ENCODE results near the gene KIAA0825.
"Not testable (repeated sequence)": the region's sequence is repeated elsewhere in the genome, so short reads cannot be mapped to it uniquely, and the experiment has no call there.

KIAA0825 gene

DNA sequence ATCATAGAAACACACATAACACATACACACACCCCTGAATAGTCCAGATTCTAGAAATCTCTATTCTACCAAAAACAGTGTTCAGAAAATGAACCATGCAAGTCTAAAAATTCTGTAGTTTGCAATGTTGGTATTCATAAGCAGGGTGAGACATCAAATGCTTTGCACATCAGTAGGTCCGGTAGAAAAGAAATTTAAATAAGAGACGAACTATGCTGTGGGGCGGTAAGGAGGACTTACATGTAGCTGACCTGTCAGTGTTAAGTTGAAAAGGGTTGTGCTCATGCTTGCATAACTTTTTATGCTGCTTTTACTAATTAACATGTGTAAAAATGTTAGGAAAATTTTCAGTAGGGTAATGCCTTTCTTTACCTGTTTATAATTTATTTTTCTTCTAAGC lies 409.1 kb downstream of the KIAA0825 start:
- intact Hi-C loops (cut with DNase I): no loop called here
- no peak for DNase-seq

DNA sequence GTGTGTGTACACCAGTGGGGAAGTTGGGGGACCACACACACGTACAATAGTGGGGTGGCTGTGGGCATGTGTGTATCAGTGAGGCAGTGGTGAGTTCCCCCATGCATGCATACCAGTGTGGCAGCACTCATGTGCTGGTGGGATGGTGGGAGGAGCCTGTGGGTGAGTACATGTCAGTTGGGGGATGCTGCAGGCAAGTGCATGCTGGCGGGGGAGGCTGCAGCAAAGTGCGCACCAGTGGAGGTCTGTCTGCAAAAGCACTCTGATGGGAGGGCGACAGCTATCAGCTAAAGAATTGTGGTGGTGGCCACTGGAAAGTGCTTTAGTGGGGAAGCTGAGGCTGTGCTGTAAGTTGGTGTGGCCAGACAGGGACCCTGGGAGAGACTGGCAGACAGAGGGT lies 418.8 kb downstream of the KIAA0825 start:
- intact Hi-C loops (cut with DNase I): no loop called here
- no peak for DNase-seq

DNA sequence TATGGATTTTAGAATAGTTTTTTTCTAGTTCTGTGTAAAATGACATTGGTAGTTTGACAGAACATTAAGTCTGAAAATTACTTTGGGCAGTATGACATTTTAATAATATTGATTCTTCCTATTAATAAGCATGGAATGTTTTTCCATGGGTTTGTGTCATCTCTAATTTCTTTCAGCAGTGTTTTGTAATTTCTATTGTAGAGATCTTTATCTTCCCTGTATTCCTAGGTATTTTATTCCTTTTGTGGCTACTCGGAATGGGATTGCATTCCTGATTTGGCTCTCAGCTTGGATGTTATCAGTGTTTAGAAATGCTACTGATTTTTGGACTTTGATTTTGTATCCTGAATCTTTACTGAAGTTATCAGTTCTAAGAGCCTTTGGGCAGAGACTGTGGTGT lies 420.4 kb downstream of the KIAA0825 start:
- intact Hi-C loops (cut with DNase I): no loop called here
- DNase-seq: no peak

DNA sequence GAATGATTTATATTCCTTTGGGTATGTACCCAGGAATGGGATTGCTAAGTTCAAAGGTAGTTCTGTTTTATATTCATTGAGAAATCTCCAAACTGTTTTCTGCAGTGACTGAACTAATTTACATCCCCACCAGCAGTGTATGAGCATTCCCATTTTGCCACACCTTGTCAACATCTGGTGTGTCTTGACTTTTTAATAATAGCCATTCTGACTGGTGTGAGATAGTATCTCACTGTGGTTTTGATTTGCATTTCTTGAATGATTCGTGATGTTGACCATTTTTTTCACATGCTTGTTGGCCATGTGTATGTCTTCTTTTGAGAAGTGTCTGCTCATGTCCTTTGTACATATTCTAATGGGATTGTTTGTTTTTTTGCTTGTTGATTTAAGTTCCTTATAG lies 421.5 kb downstream of the KIAA0825 start:
- DNase-seq: no peak
- intact Hi-C loops (cut with DNase I): no loop called here

DNA sequence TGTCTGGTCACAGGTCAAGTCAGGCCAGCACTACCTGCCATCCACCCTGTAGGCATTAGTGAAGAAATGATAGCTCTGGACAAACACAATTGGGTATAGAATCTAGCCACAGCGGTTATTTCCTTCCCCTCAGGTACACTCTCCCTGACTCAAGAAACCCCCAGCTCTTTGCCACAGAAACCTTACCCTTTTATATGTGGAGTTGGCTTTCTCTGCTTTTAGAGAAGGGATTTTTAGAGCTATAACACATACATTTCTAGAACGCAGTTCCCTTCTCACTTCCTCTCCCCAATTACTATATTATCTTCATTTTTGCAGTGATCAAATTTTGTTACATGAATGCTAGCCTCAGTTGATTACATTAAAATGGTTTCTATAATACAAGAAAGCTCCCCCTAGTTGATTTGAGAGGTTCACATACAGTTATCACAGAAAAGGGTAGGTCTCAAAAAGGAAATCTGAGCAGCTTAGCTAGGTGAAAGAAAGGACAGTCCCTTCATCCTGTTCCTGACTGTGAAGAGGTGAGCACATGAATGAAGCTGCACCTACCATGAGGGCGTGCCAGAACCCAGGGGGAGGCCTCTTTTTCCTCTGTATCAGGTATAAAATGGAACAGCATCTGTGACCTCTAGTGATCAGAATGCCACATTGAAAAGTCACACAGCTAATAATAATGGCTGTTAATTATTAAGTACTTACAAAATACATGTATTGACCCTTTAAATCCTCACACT lies 425.6 kb downstream of the KIAA0825 start:
- intact Hi-C loops (cut with DNase I): no loop called here
- DNase-seq: no peak

DNA sequence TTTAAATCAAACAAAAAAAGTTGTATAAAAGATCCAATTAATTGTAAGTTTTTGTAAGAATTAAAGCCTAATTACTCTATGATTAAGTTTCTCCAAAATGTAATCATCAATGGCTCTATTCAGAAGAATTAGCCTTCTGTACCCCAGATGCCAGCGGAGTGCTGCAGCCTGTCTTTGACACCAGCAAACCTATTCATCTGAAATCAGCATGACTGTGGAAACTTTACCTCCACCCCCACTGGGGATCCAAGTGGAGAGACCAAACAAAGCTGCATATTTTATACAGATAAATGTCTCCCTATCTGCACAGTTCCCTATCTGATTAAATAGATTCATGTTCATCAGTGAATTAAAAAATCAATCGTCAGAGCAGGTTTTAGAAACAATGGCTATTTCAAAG lies 426.8 kb downstream of the KIAA0825 start:
- intact Hi-C loops (cut with DNase I): no loop called here
- DNase-seq: no peak

DNA sequence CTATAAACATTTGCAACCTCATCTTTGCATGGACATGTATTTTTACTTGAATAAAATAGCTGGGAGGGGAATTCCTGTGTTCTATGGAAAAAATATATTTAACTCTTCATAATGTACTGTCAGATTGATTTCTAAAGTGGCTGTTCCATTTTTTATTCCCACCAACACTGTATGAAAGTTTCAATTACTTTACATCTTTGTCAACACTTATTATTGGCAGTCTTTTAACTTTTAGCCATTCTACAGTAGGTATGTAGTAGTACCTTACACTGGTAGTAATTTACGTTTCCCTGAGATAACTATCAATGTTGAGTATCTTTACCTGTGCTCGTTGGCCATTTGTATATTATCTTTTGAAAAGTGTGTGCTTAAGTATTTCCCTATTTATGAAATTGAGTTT lies 429.7 kb downstream of the KIAA0825 start:
- intact Hi-C loops (cut with DNase I): no loop called here
- no peak for DNase-seq

DNA sequence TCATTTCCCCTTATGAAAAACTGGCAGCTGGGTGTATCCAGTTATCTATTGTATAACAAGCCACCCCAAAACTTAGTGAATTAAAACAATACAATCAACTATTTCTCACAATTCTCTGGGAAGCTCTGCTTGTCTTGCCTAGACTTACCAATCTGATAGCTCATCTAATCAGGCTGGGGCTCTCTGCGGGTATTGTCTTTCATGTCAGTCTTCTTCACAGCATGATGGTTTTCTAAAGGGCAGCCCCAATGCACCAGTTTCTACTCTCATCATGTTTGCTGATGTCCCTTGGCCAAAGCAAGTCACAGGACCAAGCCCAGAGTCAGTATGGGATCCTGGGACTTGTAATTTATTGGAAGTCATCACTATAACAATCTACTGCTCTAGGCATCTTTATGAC lies 433.5 kb downstream of the KIAA0825 start:
- intact Hi-C loops (cut with DNase I): no loop called here
- DNase-seq: no peak

DNA sequence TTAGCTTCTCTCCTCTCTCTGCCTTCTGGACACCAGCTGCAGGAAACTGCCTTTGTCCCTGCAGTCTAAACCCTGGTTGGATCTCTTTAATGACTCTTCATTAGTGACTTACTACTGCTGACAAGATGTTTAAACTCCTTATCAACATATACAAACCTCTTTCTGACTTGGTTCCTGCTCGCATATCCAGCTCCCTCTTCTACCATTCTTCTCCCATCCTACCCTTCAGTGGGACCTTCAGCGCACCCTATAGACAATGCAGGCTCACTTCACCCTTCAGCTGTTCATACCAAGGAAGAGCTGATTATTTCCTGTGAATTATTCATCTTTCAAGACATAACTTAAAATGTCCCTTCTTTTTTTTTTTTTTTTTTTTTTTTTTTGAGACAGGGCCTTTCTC lies 436.5 kb downstream of the KIAA0825 start:
- no peak for DNase-seq

DNA sequence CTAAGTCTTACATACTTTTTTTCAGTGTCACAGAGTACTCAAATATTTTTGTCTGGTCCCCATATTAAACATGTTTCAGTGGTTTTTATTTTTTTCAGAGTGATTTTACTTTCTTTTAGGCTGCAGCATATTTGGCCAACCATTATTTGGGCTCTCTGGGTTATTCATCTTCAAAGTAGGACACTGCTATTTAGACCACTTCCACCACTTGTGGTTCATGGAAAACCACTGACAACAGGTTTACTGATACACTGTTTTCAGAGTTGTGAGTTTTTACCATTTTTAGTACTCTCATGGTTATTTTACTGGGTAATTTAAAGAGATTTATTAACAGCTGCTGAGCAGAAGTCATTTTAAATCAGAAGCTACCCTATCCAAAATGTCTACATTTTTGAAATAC lies 437.6 kb downstream of the KIAA0825 start:
- intact Hi-C loops (cut with DNase I): no loop called here

More for the DNA sequence above, 436.5 kb downstream of the KIAA0825 start:
- intact Hi-C loops (cut with DNase I): no loop called here

DNA sequence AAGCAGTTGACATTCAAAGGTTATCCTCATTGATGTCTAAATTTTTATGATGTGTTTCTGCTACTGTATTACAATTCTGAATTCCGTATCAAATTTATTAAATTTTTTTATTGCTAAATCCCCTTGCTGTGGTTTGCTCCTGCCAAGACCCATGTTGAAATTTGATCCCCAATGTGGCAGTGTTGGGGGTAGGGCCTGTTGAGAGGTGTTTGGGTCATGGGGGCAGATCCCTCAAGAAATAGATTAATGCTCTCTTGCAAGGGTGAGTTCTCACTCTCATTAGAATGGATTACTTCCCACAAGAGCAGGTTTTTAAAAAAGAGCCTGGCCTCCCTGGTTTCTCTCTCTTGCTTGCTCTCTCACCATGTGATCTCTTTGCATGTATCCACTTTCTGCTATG lies 442.5 kb downstream of the KIAA0825 start:
- intact Hi-C loops (cut with DNase I): no loop called here
- no peak for DNase-seq

More for the DNA sequence above, 437.6 kb downstream of the KIAA0825 start:
- DNase-seq: no peak

DNA sequence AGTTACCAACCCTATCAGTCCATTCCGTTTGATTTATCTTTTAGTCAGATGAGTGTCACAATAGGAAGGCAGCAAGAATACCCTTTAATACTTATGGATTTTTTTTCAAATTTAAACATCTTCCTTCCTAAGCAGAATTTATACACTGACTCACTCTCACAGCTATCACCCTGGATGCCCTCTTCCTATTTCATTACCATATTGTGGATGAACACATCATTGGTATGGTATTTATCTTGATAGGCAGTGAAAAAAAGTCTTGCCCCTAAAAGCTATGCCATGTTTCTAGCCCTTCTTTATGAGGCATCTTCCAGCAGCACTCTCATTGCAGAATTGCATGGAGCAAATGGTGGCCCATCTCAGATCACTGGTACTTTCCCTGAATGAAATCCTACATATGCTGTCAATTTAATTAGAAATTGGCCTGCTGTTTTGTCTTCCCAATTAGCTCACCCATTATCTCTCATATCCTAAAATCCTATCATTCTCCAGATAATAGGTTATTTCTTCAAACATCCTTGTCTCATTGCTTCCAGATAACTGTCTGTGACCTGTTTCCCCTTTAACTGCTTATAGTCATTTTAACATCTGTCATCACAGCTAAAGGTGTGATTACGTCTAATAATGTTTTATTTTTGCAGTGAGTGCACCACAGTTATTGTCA lies 443.5 kb downstream of the KIAA0825 start:
- intact Hi-C loops (cut with DNase I): no loop called here
- no peak for DNase-seq

DNA sequence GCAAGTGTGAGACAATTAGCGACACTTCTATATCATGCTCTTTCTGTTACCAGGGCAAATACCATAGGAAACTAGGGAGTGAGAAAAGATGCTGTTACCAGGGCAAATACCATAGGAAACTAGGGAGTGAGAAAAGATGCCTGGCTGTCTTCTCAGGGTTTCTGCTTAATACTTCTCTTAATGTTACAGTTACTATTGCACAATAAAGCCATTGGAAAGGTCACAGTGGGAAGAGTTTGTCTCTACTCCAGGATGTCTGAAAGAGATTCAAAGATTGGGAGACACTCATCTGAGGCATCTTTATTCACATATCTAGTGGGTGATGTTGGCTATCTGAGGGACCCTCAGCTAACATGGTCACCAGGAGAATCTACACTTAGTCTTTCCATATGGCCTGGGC lies 445.3 kb downstream of the KIAA0825 start:
- intact Hi-C loops (cut with DNase I): no loop called here

DNA sequence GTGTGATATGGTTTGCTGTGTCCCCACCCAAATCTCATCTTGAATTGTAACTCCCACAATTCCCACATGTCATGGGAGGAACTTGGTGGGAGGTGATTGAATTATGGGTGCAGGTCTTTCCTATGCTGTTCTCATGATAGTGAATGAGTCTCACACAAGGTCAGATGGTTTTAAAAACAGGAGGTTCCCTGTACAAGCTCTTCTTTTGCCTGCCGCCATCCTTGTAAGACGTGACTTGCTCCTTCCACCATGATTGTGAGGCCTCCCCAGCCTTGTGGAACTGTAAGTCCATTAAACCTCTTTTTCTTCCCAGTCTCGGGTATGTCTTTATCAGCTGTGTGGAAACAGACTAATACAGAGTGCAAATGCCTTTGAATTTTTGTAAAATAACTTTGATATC lies 447.3 kb downstream of the KIAA0825 start:
- DNase-seq; intact Hi-C loops (cut with DNase I): not testable (repeated sequence)

More for the DNA sequence above, 445.3 kb downstream of the KIAA0825 start:
- no peak for DNase-seq

DNA sequence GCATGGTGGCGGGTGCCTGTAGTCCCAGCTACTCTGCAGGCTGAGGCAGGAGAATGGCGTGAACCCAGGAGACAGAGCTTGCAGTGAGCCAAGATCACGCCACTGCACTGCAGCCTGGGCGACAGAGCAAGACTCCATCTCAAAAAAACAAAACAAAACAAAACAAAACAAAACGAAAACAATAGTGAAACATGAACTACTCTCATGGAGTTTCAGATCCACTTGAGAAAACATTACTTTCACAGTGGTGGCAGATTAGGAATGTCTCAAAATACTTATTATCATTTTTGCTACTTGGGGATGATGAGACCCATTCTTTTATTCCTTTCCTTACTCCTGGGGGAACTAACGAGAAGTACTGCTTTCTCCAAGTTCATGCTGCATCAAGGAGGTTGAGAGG lies 448.2 kb downstream of the KIAA0825 start:
- DNase-seq; intact Hi-C loops (cut with DNase I): not testable (repeated sequence)

DNA sequence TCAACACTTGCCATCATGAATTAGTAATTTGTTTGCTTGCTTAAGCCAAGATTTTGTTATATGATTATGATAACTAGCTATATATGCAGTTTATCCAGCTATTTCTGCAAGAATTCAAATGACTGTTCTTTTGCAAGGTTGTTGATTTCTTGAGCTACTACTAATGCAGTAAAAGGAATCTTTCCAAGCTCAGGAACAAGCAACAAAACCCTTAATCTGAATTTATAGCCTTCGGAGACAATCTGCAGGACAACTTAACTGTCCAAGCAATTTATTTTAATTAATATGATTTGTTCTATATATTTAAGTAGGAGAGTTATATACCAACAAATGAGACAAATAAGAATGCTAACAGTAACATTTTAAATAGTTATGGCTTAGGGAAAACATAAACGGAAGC lies 450.3 kb downstream of the KIAA0825 start:
- DNase-seq: no peak
- intact Hi-C loops (cut with DNase I): no loop called here

DNA sequence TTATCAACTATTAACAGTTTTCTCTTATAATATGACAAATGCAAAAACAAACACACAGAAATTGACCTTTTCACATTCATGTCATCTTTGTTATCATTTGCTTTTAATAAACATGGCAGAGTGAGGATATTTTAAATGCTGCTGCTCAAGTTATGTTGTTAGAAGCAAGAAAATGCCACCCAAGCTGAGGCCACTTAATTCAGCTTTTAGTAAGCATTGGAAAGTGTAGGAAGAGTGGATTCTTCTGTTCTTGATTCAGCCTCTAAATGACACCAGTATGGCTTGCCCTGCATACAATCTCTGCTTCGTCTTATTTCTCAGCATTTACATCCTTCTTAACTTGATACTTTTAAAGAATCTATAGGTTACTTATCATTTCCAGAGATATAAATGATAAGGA lies 456.6 kb downstream of the KIAA0825 start:
- intact Hi-C loops (cut with DNase I): no loop called here

DNA sequence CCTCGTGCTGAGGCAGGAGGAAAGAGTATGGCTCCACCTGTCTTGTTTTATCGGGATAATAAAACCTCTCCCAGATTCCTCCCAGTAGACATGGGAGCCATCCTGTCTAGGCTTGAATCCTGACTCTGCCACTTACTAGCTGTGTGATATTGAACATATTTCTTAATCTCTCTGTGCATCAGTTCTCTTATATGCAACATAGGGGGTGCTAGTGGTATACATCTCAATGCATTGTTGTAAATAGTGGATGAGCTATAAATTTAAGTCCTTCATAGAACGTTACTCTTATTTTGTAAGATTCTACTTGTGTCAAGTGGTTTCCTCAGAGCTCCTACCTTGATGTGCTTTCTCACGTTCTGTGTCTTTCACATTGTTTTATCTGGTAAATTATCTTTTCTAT lies 459.3 kb downstream of the KIAA0825 start:
- intact Hi-C loops (cut with DNase I): no loop called here
- DNase-seq: no peak

More for the DNA sequence above, 456.6 kb downstream of the KIAA0825 start:
- no peak for DNase-seq

DNA sequence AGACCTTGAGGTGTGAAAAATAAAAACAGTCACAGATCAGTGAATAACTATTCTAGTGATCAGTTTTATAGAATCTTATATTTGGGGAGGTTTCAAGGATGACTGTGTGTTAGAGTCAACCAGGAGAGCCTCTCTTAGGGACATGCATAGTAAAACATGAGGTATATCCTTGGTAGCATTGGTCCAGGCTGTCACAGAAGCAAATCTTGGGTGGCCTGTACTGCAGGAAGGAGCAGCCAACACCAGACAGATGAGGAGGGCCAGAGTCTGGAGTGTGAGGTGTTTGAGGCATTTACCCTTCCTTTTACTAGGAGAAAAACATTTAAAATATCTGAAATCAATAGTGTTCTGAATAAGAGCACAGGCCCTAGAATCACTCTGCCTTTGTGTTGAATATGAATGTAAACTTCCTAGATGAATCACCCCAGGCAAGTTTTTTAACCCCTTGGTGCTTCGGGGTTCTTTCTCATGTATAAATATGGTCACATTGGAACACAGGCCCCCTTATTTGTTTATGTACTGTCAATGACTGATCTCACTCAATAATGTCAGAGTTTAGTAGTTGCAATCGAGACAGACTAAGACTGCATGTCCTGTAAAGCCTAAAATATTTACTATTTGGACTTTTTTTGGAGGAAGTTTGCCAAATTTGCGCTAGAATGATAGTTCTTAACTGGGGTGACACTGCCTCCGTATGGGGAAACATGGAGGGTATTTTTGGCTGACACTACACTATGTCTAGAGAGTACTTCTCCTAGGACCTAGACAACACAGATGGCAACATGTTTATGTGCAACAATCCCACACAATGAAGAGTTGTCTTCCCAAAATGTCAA lies 460.5 kb downstream of the KIAA0825 start:
- intact Hi-C loops (cut with DNase I): no loop called here
- no peak for DNase-seq

DNA sequence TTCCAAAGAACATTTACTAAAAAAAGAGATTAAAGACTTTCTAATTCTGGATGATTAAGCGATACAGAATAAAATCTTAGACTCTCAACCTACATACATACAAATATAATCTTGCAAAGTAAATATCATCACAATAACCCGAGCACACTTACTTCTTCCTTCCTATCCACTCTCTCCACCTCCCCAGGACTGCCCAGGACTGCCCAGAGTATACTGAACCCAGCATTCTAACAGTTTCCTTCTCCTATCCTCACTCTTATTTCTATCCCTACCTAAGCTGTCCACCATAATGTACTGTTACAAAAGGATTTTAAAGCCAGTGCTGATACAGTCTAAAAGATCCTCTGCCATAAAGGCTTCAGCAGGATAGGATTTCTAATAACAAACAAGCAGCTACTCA lies 463.7 kb downstream of the KIAA0825 start:
- DNase-seq: no peak
- intact Hi-C loops (cut with DNase I): no loop called here

DNA sequence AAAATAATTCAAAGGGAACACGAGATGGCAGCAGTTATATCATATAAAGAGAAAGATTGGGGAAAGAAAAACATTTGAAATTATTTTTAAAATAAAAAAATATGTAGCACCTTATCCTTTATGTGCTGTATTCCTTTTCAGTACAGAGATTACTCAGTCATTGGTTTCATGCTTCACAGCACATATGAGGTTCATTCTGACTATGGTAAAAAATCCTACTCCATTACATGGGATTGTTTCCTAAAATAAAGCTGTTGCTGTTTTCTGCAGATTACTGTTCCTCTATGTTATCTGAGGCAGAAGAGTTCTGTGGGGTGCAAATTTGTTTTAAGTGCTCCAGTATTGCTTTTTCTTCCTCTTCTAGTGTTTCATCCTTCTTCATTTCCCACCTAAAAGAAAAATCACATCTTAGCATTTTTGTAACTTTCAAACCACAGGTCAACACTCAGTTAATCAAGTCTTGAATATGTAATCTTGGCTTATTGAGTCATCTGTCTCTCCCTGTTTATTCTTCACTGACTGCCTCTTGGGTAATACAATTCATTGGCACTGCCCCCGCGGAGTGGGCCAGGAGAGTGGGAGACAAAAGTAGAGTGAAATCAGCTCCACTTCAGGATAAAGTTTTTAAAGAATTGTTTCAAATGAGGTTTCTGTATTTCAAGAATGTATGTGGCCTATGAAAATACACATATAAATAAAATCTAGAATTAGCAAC lies 464.5 kb downstream of the KIAA0825 start:
- intact Hi-C loops (cut with DNase I): no loop called here
- DNase-seq: peak in 7 of 10 donors; percentile 15 to 77 (median 24)

Measured in posterior cingulate gyrus (tissue), 11 donors.